A549 (cell line): Measurements from ENCODE around the gene CDC42SE2. TPM values are rescaled to one million over a fixed set of nuclear protein-coding genes. Genes with fewer than 3 reads are reported as not detected.

ENCODE experiments used
- ATAC-seq, 2 experiments: fragments of 200-7000 bp in 1 of 2; fragments of >200 bp in 1 of 2; cut with Nextera tagmentation in 1 of 2; cut with Tn5 transposase in 1 of 2; 3 replicates each; pipeline versions ENCODE4 v1.8.0 to v1.9.1; 2018 to 2020; ENCODE audit warnings: mild to moderate bottlenecking in 1 of 2, moderate library complexity in 1 of 2
- CTCF ChIA-PET: fragments of 300-600 bp; sonication (Branson Sonifier 250); formaldehyde crosslinking; extraction: SDS; loops from one replicate; lab custom pipeline; 2021; ENCODE audit warnings: antibody characterized with exemption, inconsistent platforms; lab: Yijun Ruan, JAX
- POLR2A ChIA-PET: fragments of 350-600 bp; formaldehyde crosslinking; extraction: SDS; loops from one replicate; lab custom pipeline; 2021; ENCODE audit warnings: antibody characterized with exemption, inconsistent platforms; lab: Yijun Ruan, JAX
- DNase-seq, 2 experiments: peaks; one replicate each; pipeline versions ENCODE4 v3.0.0 to v3.0.0-alpha.2; 2011 to 2016; ENCODE audit warnings: low read depth in 1 of 2, low spot score in 1 of 2
- FAIRE-seq: peaks from 2 replicates; lab custom pipeline; 2011; peaks lifted over from hg19 to GRCh38; lab: Jason Lieb, UNC
- H3K27ac ChIP-seq, 2 experiments: fragments of >200 bp; sonication (Bioruptor Twin); formaldehyde crosslinking; 3 replicates each; pipeline ENCODE4 v1.5.1; 2016 to 2017
- H3K4me1 ChIP-seq: fragments of >200 bp; sonication (Bioruptor Twin); formaldehyde crosslinking; 3 replicates; pipeline ENCODE4 v1.6.1; 2016
- H3K4me2 ChIP-seq: fragments of >200 bp; sonication (Bioruptor Twin); formaldehyde crosslinking; 3 replicates; pipeline ENCODE4 v1.6.1; 2016
- H3K4me3 ChIP-seq: fragments of >200 bp; sonication (Bioruptor Twin); formaldehyde crosslinking; 3 replicates; pipeline ENCODE4 v1.5.1; 2016
- H3K9me3 ChIP-seq: fragments of >200 bp; sonication (Bioruptor Twin); formaldehyde crosslinking; 3 replicates; pipeline ENCODE4 v1.6.1; 2016
- CBX8 ChIP-seq: fragments of 200-600 bp; sonication (generic); IDR thresholded peaks from 2 replicates; pipeline ENCODE4 v1.6.1; 2016
- CHD2 ChIP-seq: fragments of 150-350 bp; IDR thresholded peaks from 2 replicates; pipeline ENCODE4 v1.6.1; 2014; ENCODE audit warnings: low read length; ENCODE audit not compliant: partially characterized antibody
- EHF ChIP-seq: fragments of 250-450 bp; sonication (Bioruptor Pico); IDR thresholded peaks from 2 replicates; pipeline ENCODE4 v1.5.0; 2020; ENCODE audit warnings: mild to moderate bottlenecking
- EHMT2 ChIP-seq: fragments of 200-600 bp; sonication (generic); IDR thresholded peaks from 2 replicates; pipeline ENCODE4 v1.6.1; 2016; ENCODE audit warnings: antibody characterized with exemption, low read depth, mild to moderate bottlenecking, moderate library complexity
- ESRRA ChIP-seq: fragments of 150-350 bp; IDR thresholded peaks from 2 replicates; pipeline ENCODE4 v1.6.1; 2014; ENCODE audit warnings: mild to moderate bottlenecking, low read length, borderline replicate concordance
- FOSL2 ChIP-seq, 2 experiments: fragments of 450-650 bp in 1 of 2; fragments of >200 bp in 1 of 2; sonication (Bioruptor Twin) in 1 of 2; formaldehyde crosslinking; IDR thresholded peaks; 2 replicates each; pipeline versions ENCODE4 v1.5.0 to v1.6.1; 2016 to 2020; ENCODE audit warnings: mild to moderate bottlenecking in 1 of 2, moderate library complexity in 1 of 2
- HDAC2 ChIP-seq: fragments of 200-600 bp; sonication (generic); IDR thresholded peaks from 2 replicates; pipeline ENCODE4 v1.6.1; 2016
- HEYL ChIP-seq: fragments of 250-450 bp; sonication (Bioruptor Pico); IDR thresholded peaks from 2 replicates; pipeline ENCODE4 v1.8.0; 2021; ENCODE audit warnings: mild to moderate bottlenecking, moderate library complexity
- JUN ChIP-seq, 2 experiments: fragments of >200 bp; sonication (Bioruptor Twin); formaldehyde crosslinking; IDR thresholded peaks; 2 replicates in 1 of 2; 3 replicates in 1 of 2; pipeline ENCODE4 v1.6.1; 2016 to 2017
- JUNB ChIP-seq: fragments of >200 bp; sonication (Bioruptor Twin); formaldehyde crosslinking; IDR thresholded peaks from 2 replicates; pipeline ENCODE4 v1.6.1; 2016
- KDM5A ChIP-seq: fragments of 200-600 bp; sonication (generic); IDR thresholded peaks from 2 replicates; pipeline ENCODE4 v1.6.1; 2016; ENCODE audit warnings: antibody characterized with exemption, mild to moderate bottlenecking
- MAFK ChIP-seq: fragments of 450-650 bp; IDR thresholded peaks from 2 replicates; pipeline ENCODE4 v1.6.1; 2014; ENCODE audit not compliant: partially characterized antibody
- MYC ChIP-seq: IDR thresholded peaks from 2 replicates; pipeline ENCODE4 v1.6.1; 2012; ENCODE audit warnings: mild to moderate bottlenecking, inconsistent platforms, low read length, improper control_type of control experiment, borderline replicate concordance
- NR3C1 ChIP-seq: fragments of >200 bp; sonication (Bioruptor Twin); formaldehyde crosslinking; IDR thresholded peaks from 3 replicates; pipeline ENCODE4 v1.6.1; 2017
- POLR2AphosphoS2 ChIP-seq: conservative IDR thresholded peaks from 2 replicates; pipeline ENCODE4 v1.6.1; 2012; ENCODE audit warnings: low read length, improper control_type of control experiment, inconsistent platforms
- RAD21 ChIP-seq, 2 experiments: fragments of >200 bp in 1 of 2; sonication (Bioruptor Twin) in 1 of 2; formaldehyde crosslinking in 1 of 2; IDR thresholded peaks in 1 of 2; conservative IDR thresholded peaks in 1 of 2; 2 replicates in 1 of 2; 3 replicates in 1 of 2; pipeline ENCODE4 v1.6.1; 2012 to 2018; ENCODE audit warnings: inconsistent platforms in 1 of 2
- RARB ChIP-seq: fragments of 250-450 bp; sonication (Bioruptor Pico); IDR thresholded peaks from 2 replicates; pipeline ENCODE4 v1.8.0; 2021; ENCODE audit warnings: mild to moderate bottlenecking, moderate library complexity
- RNF2 ChIP-seq: fragments of 200-600 bp; sonication (generic); IDR thresholded peaks from 2 replicates; pipeline ENCODE4 v1.6.1; 2016; ENCODE audit warnings: low read depth, mild to moderate bottlenecking, antibody characterized with exemption, moderate library complexity, borderline replicate concordance
- SMC3 ChIP-seq: fragments of >200 bp; sonication (Bioruptor Twin); formaldehyde crosslinking; IDR thresholded peaks from 3 replicates; pipeline ENCODE4 v1.6.1; 2018; ENCODE audit warnings: inconsistent platforms
- SREBF2 ChIP-seq: fragments of 450-650 bp; IDR thresholded peaks from 2 replicates; pipeline ENCODE4 v1.6.1; 2014; ENCODE audit warnings: mild to moderate bottlenecking, moderate library complexity
- TFCP2L1 ChIP-seq: fragments of 250-450 bp; sonication (Bioruptor Pico); IDR thresholded peaks from 2 replicates; pipeline ENCODE4 v1.5.0; 2021; ENCODE audit warnings: mild to moderate bottlenecking
- ZC3H11A ChIP-seq: fragments of 450-650 bp; IDR thresholded peaks from 2 replicates; pipeline ENCODE4 v1.6.1; 2014; ENCODE audit warnings: antibody characterized with exemption, mild to moderate bottlenecking
- ZFP36 ChIP-seq: fragments of 450-650 bp; IDR thresholded peaks from 2 replicates; pipeline ENCODE4 v1.6.1; 2014; ENCODE audit warnings: borderline replicate concordance; ENCODE audit not compliant: partially characterized antibody
- ZNF302 ChIP-seq: fragments of 250-450 bp; sonication (Bioruptor Pico); IDR thresholded peaks from 2 replicates; pipeline ENCODE4 v1.9.0; 2021; ENCODE audit warnings: inconsistent platforms, mild to moderate bottlenecking, moderate library complexity
- WGBS: methylation state at CpG from one replicate; pipeline ENCODE4 v1.1.6; 2017; ENCODE audit errors: missing lambda C conversion rate; 5-methylcytosine and 5-hydroxymethylcytosine counted together
- polyA plus RNA-seq, 4 experiments: library from polyadenylated mRNA; depleted of rRNA in 3 of 4; stranded (reverse); fragments of >200 nt; fragmentation: RNase III in 1 of 4; extraction: RNeasy Plus Mini Kit Qiagen cat#74134 plus additional on column Dnase treatment in 1 of 4; gene quantifications; 2 replicates in 3 of 4; 3 replicates in 1 of 4; pipeline ENCODE4 v1.2.3, GENCODE V29; 2011 to 2017
- TF ChIP-seq, protein P1 (sequence below): fragments of 250-450 bp; sonication (Bioruptor Pico); IDR thresholded peaks from 2 replicates; pipeline ENCODE4 v1.5.0; 2021; ENCODE audit warnings: mild to moderate bottlenecking, moderate library complexity, borderline replicate concordance
- TF ChIP-seq, protein P2 (sequence below): fragments of 150-350 bp; IDR thresholded peaks from 2 replicates; pipeline ENCODE4 v1.6.1; 2014; ENCODE audit warnings: low read depth, mild to moderate bottlenecking, low read length
- TF ChIP-seq, protein P3 (sequence below): fragments of 250-450 bp; sonication (Bioruptor Pico); IDR thresholded peaks from 2 replicates; pipeline ENCODE4 v1.5.0; 2020; ENCODE audit warnings: low read depth, mild to moderate bottlenecking, moderate library complexity

CDC42SE2 gene
- polyA plus RNA-seq, 2 of the 4 experiments (the other 2 are of a cell fraction), result 25.8 to 66.4 TPM

DNA sequence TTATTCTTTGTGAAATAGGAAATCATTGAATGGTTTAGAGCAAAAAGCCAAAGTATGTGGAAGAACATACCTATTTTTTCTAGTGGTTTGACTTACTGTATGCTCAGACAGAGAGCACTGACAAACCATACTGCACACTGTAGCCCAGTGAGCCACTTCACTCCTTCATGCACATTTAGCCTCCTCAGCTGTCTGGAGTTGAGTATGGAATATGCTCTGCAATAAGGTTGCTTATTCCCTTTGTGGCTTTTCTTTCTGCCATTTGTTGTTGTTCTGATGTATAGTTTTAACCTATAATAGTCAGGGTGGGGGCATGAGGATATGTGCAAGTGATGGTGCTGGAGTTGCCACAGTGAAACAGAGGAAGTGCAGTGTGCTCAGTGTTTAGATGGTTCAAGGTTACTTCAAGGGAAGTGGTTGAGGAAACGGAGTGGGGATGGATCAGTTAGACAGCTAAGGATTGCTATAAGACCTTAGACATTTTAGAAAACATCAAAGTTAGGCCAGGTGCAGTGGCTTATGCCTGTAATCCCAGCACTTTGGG, 100.7 kb downstream of the CDC42SE2 start:
- TF ChIP-seq RARB (no peak), RNF2 (no peak), HEYL (no peak), HDAC2 (no peak), SMC3 (no peak), ESRRA (no peak), EHMT2 (no peak), KDM5A (no peak), FOSL2 (IDR thresholded peaks at IDR 0.05) (no peak), FOSL2 (CRISPR knock-in tag; IDR thresholded peaks at IDR 0.05) (no peak), CHD2 (no peak), ZC3H11A (no peak)
- TF ChIP-seq, protein P1, sequence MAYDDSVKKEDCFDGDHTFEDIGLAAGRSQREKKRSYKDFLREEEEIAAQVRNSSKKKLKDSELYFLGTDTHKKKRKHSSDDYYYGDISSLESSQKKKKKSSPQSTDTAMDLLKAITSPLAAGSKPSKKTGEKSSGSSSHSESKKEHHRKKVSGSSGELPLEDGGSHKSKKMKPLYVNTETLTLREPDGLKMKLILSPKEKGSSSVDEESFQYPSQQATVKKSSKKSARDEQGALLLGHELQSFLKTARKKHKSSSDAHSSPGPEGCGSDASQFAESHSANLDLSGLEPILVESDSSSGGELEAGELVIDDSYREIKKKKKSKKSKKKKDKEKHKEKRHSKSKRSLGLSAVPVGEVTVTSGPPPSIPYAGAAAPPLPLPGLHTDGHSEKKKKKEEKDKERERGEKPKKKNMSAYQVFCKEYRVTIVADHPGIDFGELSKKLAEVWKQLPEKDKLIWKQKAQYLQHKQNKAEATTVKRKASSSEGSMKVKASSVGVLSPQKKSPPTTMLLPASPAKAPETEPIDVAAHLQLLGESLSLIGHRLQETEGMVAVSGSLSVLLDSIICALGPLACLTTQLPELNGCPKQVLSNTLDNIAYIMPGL, result no peak
- TF ChIP-seq, protein P2, sequence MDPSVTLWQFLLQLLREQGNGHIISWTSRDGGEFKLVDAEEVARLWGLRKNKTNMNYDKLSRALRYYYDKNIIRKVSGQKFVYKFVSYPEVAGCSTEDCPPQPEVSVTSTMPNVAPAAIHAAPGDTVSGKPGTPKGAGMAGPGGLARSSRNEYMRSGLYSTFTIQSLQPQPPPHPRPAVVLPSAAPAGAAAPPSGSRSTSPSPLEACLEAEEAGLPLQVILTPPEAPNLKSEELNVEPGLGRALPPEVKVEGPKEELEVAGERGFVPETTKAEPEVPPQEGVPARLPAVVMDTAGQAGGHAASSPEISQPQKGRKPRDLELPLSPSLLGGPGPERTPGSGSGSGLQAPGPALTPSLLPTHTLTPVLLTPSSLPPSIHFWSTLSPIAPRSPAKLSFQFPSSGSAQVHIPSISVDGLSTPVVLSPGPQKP, result no peak
- TF ChIP-seq, all 56 proteins: peak for 0
- H3K27ac ChIP-seq, result no peak overlapping the region
- H3K4me3 ChIP-seq, result no peak overlapping the region
- ChIA-PET POLR2A (no interaction called here), CTCF (no interaction called here)
- FAIRE-seq, result no peak
- H3K4me2 ChIP-seq, result no peak overlapping the region
- no peak for DNase-seq
- H3K9me3 ChIP-seq, result no peaks in the 10 kb centered on the region
- ATAC-seq, result no peak; a peak in 1 of 6 replicates
- 96% methylated on average over 1 of the region's 1 CpG for WGBS
- H3K4me1 ChIP-seq, result no peaks in the 10 kb centered on the region

DNA sequence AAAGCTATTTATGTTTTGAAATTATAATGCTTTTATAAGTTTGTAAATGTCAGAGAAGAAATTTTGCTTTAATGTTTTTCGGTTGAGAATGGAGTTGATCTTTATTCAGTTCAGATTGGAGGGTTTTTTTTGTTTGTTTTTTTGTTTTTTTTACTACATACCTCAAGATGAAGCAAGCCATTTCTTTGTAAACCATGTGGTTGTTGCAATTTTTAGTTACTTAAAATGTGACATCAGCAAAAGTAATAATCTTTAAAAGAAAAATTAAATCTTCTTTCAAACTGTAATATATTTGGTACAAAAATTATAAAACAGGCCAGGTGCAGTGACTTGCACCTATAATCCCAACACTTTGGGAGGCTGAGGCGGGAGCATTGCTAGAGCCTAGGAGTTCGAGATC, 102.6 kb downstream of the CDC42SE2 start:
- H3K4me3 ChIP-seq, result no peak overlapping the region
- H3K4me1 ChIP-seq, result no peaks in the 10 kb centered on the region
- H3K9me3 ChIP-seq, result no peaks in the 10 kb centered on the region
- DNase-seq (no peak), FAIRE-seq (no peak), ATAC-seq (no peak)
- TF ChIP-seq MAFK (peak; percentile 18), TFCP2L1 (CRISPR knock-in tag) (no peak)
- WGBS, result 93% methylated on average over 3 of the region's 3 CpGs
- no peak overlapping the region for H3K27ac ChIP-seq
- ChIA-PET CTCF (interaction anchor here (1.4 to 2.2 kb wide), 2 partner anchors 9 to 11 kb away, joined by 5 to 7 read pairs; no protein-coding TSS in a partner anchor), POLR2A (no interaction called here)
- no peak overlapping the region for H3K4me2 ChIP-seq

DNA sequence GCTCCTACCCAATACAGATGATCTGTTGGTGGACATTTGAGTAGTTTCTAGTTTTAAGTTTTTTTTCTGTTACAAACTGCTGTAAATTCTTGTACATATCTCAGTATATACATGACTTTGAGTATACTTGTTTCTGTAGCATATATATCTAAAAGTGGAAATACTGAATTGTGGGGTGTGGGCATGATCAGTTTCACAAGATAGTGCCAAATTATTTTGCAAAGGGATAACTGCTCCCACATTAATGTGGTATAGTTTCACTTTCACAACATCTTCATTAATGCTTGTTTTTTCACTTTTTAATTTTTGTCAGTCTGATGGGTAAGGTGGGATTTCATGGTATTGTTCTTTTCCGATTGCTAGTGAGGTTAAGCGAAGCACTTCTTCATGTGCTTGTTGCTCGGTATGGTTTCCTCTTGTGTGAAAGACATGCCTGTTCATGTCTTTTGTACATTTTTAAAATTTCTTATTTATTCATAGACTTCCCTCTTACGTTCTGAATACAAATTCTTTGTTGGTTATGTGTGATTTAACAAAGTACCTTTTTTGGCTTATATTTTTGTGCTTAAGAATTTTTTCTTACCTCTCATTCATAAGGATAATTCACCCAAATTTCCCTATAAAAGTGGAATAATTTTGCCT, 103.5 kb downstream of the CDC42SE2 start:
- Histone ChIP-seq H3K4me3 (no peak overlapping the region), H3K27ac (no peak overlapping the region; a peak in 1 of 6 replicates), H3K4me2 (no peak overlapping the region), H3K9me3 (no peaks in the 10 kb centered on the region), H3K4me1 (no peaks in the 10 kb centered on the region)
- CTCF ChIA-PET, result interaction anchor here (1.4 to 2.2 kb wide), 2 partner anchors 8 to 10 kb away, joined by 5 to 7 read pairs; no protein-coding TSS in a partner anchor
- no peak for FAIRE-seq
- ATAC-seq, result no peak
- DNase-seq, result no peak
- WGBS, result 94% methylated on average over 4 of the region's 4 CpGs
- POLR2A ChIA-PET, result no interaction called here
- no peak for TF ChIP-seq NR3C1
- TF ChIP-seq CBX8, result no peak
- no peak for TF ChIP-seq ZFP36
- no peak for TF ChIP-seq SREBF2
- TF ChIP-seq JUNB, result no peak
- no peak for TF ChIP-seq HEYL
- no peak for TF ChIP-seq ZNF302 (CRISPR knock-in tag)
- TF ChIP-seq, protein P1, result no peak
- TF ChIP-seq, protein P3, sequence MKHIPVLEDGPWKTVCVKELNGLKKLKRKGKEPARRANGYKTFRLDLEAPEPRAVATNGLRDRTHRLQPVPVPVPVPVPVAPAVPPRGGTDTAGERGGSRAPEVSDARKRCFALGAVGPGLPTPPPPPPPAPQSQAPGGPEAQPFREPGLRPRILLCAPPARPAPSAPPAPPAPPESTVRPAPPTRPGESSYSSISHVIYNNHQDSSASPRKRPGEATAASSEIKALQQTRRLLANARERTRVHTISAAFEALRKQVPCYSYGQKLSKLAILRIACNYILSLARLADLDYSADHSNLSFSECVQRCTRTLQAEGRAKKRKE, result no peak
- no peak for TF ChIP-seq EHF (CRISPR knock-in tag)
- no peak for TF ChIP-seq FOSL2 (IDR thresholded peaks at IDR 0.05)
- TF ChIP-seq FOSL2 (CRISPR knock-in tag; IDR thresholded peaks at IDR 0.05), result no peak
- TF ChIP-seq POLR2AphosphoS2, result no peak
- TF ChIP-seq TFCP2L1 (CRISPR knock-in tag), result no peak
- no peak for TF ChIP-seq MYC
- TF ChIP-seq RAD21 (conservative IDR thresholded peaks at IDR 0.05 in 1 of 2, IDR thresholded peaks at IDR 0.05 in 1 of 2), result no peak
- TF ChIP-seq JUN (IDR thresholded peaks at IDR 0.05), result no peak
- TF ChIP-seq CHD2, result no peak
